AG04449 (cell line): ENCODE results near the gene NR1D2.
A peak's percentile ranks its signal among the peaks of the same experiment; 100 is the strongest.

ENCODE experiments used
- CTCF ChIA-PET: fragments of 350-600 bp; formaldehyde crosslinking; extraction: SDS; loops from one replicate; lab custom pipeline; 2021; ENCODE audit warnings: antibody characterized with exemption; lab: Yijun Ruan, JAX
- POLR2A ChIA-PET: fragments of 400-600, 350-600 bp; formaldehyde crosslinking; extraction: SDS; loops from one replicate; lab custom pipeline; 2020; ENCODE audit warnings: antibody characterized with exemption, inconsistent platforms; lab: Yijun Ruan, JAX
- DNase-seq: peaks from one replicate; pipeline ENCODE4 v3.0.0-alpha.2; 2010; ENCODE audit warnings: low read depth, low spot score
- H3K4me3 ChIP-seq: 2 replicates; pipeline ENCODE4 v1.5.1; 2011; ENCODE audit warnings: low read depth, mild to moderate bottlenecking, control low read depth, low read length
- TF ChIP-seq, protein P1 (sequence below): IDR thresholded peaks from one replicate; pipeline ENCODE4 v1.5.1; 2011; ENCODE audit warnings: mild to moderate bottlenecking, moderate library complexity, low read length, control low read depth, inconsistent platforms; ENCODE audit not compliant: insufficient read depth; ENCODE audit errors: missing control alignments

Gene NR1D2

DNA sequence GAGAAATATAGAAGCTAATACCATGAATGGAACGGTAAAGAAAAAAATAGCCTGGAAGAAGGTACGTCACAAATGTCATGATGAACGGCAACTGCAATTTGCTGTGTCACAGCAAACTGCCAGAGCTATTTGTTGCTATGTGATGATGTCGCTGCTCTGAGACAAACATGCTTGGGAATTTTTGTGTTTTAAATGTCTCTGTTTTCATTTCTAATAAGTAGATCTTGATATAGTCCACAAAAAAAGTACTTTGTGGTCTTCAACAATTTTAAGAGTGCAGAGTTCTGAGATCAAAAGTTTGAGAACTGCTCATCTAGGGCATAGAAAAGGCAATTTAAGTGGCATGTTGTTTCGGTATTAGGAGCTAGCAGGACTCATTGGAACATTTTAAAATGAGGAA lies 4.3 kb upstream of the NR1D2 start:
- ChIA-PET POLR2A (interaction anchor here (1.9 kb wide), 1 partner anchor 24 kb away, joined by 6 read pairs; the partner anchor contains the start of genes NKIRAS1 and RPL15), CTCF (interaction anchor here (1.0 to 1.8 kb wide), 2 partner anchors 17 to 23 kb away, joined by 3 to 5 read pairs; partner anchors contain the start of genes NKIRAS1 and RPL15)
- no peak overlapping the region for H3K4me3 ChIP-seq
- no peak for DNase-seq
- TF ChIP-seq, protein P1, sequence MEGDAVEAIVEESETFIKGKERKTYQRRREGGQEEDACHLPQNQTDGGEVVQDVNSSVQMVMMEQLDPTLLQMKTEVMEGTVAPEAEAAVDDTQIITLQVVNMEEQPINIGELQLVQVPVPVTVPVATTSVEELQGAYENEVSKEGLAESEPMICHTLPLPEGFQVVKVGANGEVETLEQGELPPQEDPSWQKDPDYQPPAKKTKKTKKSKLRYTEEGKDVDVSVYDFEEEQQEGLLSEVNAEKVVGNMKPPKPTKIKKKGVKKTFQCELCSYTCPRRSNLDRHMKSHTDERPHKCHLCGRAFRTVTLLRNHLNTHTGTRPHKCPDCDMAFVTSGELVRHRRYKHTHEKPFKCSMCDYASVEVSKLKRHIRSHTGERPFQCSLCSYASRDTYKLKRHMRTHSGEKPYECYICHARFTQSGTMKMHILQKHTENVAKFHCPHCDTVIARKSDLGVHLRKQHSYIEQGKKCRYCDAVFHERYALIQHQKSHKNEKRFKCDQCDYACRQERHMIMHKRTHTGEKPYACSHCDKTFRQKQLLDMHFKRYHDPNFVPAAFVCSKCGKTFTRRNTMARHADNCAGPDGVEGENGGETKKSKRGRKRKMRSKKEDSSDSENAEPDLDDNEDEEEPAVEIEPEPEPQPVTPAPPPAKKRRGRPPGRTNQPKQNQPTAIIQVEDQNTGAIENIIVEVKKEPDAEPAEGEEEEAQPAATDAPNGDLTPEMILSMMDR: no peak

DNA sequence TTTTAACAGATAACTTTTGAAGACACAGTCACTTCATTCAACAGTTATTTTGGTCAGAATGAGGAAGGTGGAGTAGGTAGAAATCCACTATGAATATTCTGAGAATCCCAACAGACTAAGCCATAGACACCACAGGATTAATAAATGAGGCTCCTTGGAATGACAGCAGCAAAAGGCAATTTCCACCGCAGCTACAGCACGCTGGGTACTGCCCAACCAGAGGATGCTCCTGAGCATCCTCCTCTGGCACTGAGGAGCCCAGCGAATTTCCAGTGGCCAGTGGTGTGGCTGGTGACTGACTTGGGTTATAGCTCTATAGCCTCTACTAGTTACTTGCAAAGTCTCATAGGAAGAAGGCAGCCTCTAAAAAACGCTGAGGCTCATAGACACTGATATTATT lies 3.6 kb upstream of the NR1D2 start:
- ChIA-PET CTCF (interaction anchor here (1.8 kb wide), 1 partner anchor 24 kb away, joined by 5 read pairs; the partner anchor contains the start of genes NKIRAS1 and RPL15), POLR2A (interaction anchor here (1.9 kb wide), 1 partner anchor 24 kb away, joined by 6 read pairs; the partner anchor contains the start of genes NKIRAS1 and RPL15)
- no peak overlapping the region for H3K4me3 ChIP-seq
- no peak for DNase-seq
- TF ChIP-seq, protein P1: no peak

DNA sequence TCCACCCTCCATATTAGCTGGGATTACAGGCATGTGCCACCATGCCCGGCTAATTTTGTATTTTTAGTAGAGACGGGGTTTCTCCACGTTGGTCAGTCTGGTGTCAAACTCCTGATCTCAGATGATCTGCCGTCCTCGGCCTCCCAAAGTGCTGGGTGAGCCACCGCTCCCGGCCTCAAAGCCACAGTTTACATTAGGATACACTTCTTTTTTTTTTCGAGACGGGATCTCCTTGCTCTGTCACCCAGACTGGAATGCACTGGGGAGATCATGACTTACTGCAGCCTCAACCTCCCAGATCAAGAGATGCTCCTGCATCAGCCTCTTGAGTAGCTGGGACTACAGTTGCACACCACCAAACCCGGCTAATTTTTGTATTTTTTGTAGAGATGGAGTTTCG lies 2.5 kb upstream of the NR1D2 start:
- TF ChIP-seq, protein P1: no peak
- no peak overlapping the region for H3K4me3 ChIP-seq
- ChIA-PET CTCF (no interaction called here), POLR2A (no interaction called here)
- no peak for DNase-seq

DNA sequence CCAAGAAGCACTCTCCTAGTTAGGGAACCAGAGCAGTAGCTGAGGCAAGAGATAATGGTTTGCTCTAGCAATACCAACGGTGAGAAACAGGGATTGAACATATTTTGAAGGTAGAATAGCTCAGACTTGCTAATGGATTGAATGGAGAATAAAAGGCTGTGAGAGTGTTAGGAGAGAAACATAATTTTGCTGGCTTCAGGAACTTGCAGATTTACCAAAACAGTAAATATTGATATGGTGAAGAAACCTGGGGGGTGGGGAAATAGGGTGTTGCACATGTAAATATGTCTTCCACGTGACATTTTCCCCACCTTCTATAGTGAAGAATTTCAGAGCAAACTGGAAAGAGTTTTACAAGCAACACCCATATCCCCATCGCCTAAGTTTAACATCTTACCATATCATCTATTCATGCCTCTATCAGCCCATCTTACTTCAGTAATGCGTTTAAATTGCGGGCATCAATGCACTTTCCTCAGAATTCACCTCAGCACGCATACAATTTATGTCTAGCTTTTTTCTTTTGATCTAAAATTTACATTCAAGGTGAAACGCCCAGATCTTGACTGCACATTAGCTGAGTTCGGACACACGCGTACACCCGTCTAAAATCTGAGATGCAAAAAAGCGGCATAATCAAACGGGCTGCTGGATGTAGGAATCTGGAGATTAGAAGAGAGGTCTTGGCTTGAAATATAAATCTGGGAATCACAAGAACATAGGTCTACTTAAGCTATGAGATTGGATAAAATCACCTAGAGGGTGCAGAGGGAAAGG lies 891 bp upstream of the NR1D2 start:
- ChIA-PET CTCF (no interaction called here), POLR2A (interaction anchor here (0.6 to 1.2 kb wide), 3 partner anchors 24 to 27 kb away, joined by 3 read pairs; partner anchors contain the start of genes NKIRAS1 and RPL15)
- H3K4me3 ChIP-seq: peak overlapping the region; percentile 77
- TF ChIP-seq, protein P1: no peak
- no peak for DNase-seq

DNA sequence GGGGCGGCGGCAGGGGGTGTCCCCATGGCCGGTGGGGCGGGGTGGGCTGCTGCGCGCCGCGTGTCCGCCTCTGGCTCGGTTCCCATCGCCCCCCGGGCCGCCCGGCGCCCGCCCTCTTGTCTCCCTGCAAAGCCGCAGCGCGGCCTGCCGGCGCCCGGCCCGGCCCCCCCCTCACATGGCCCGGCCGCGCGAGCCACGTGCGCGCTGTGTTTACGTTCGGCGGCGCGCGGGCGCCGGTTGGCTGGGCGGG lies 502 bp downstream of the NR1D2 start:
- ChIA-PET CTCF (no interaction called here), POLR2A (no interaction called here)
- DNase-seq: no peak
- TF ChIP-seq, protein P1: no peak
- peak overlapping the region; percentile 77 for H3K4me3 ChIP-seq

DNA sequence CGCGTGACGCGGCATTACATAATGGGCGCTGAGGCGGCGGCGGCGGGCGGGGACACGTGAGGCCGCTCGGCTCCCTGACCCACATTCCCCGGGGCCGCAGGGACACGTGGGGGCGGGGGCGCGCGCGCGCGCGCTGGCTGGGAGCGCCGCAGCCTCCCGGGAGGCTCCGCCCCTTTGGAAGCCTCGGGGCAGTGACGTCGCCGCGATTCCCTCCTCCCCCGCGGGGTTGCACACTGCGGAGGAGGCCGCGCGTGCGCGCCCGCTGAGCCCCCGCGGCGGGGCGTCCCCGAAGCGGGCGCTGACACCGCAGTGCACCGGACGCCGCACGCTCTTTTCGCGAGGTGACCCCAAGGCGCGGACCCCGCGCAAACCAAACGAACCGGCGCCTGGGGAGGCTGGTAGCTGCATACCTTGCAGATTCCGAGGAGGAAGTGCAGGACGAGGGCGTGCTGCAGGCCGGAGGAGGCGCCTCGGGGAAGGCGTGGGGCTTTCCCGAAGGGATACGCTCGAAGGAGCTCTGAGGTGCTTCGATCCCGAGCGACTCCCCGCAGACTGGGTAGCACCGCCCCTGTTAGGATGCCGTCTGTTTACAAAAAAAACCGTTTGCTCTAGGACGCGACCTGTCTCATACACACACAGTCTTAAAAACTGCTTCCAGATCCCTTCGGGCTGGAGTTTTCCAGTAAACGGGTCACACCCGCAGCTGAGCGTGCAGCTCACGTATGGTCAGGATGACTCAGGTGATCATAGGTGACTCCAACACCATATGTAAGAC lies 1.0 kb downstream of the NR1D2 start:
- ChIA-PET POLR2A (interaction anchor here (0.6 to 5.3 kb wide), 2 partner anchors 18 to 29 kb away, joined by 3 to 35 read pairs; partner anchors contain the start of genes NKIRAS1 and RPL15), CTCF (interaction anchor here (0.7 to 1.2 kb wide), 2 partner anchors 10 to 408 kb away, joined by 3 read pairs; no protein-coding TSS in a partner anchor)
- no peak for DNase-seq
- peak overlapping the region; percentile 90 for H3K4me3 ChIP-seq
- TF ChIP-seq, protein P1: no peak
